Lower leg skin (tissue), 4 donors: ENCODE results near the gene PRMT7. TPM values are rescaled to one million over a fixed set of nuclear protein-coding genes. Genes with fewer than 3 reads are reported as not detected.

Source experiments
- DNase-seq, 2 donors: peaks; one replicate each; pipeline ENCODE4 v3.0.0-alpha.2; 2019; ENCODE audit warnings: low spot score in 2 of 2
- H3K4me3 ChIP-seq: fragments of 200-600 bp; sonication (generic); 2 replicates; pipeline ENCODE4 v1.5.1; 2017; ENCODE audit warnings: mild to moderate bottlenecking, low read depth; ENCODE audit not compliant: poor library complexity, severe bottlenecking
- CTCF ChIP-seq, 3 donors: fragments of 450-650 bp; IDR thresholded peaks; one replicate each; pipeline ENCODE4 v1.5.1; 2016; ENCODE audit warnings: antibody characterized with exemption in 3 of 3, mild to moderate bottlenecking in 3 of 3, moderate library complexity in 2 of 3
- POLR2A ChIP-seq, 2 donors: fragments of 450-650 bp; IDR thresholded peaks; one replicate each; pipeline ENCODE4 v1.6.1; 2016 to 2017; ENCODE audit warnings: antibody characterized with exemption in 2 of 2, mild to moderate bottlenecking in 1 of 2, moderate library complexity in 1 of 2
- WGBS, 2 donors: methylation state at CpG; one replicate each; pipeline ENCODE4 v1.1.5; 2018; 5-methylcytosine and 5-hydroxymethylcytosine counted together
- intact Hi-C: fragments of 100-400 bp; cut with DNase I; formaldehyde crosslinking; loops from one replicate; pipeline ENCODE4 v1.15.0; 2023; ENCODE audit warnings: low total_unique reads
- total RNA-seq, 4 donors: library from RNA; depleted of rRNA; stranded (reverse); fragments of >200 nt; gene quantifications; one replicate each; pipeline ENCODE4 v1.1.0, GENCODE V29; 2016

The PRMT7 gene
- total RNA-seq, 4 donors from 2014 or later = 29.9 to 62.4 (median 45.9) TPM

GRCh38 chr16:68335175-68335574 lies 24.4 kb downstream of the PRMT7 start:
- TF ChIP-seq POLR2A (IDR thresholded peaks at IDR 0.05) (no peak), CTCF (IDR thresholded peaks at IDR 0.05) (no peak)
- intact Hi-C loops = no loop called here
- 83% methylated on average over 5 of the region's 5 CpGs for WGBS, 2 donors
- no peak overlapping the region for H3K4me3 ChIP-seq
- DNase-seq = no peak

- TF ChIP-seq CTCF (IDR thresholded peaks at IDR 0.05) (no peak), POLR2A (IDR thresholded peaks at IDR 0.05) (no peak)
- no peak overlapping the region for H3K4me3 ChIP-seq
- intact Hi-C loops = no loop called here
- DNase-seq = no peak
- WGBS, 2 donors = 93 to 95% methylated on average over 16 of the region's 16 CpGs
Measured at GRCh38 chr16:68338326-68339119, 27.7 kb downstream of the PRMT7 start.

GRCh38 chr16:68339214-68339613 lies 28.4 kb downstream of the PRMT7 start:
- no peak overlapping the region for H3K4me3 ChIP-seq
- TF ChIP-seq CTCF (IDR thresholded peaks at IDR 0.05) (no peak), POLR2A (IDR thresholded peaks at IDR 0.05) (no peak)
- intact Hi-C loops = no loop called here
- 92 to 94% methylated on average over 13 of the region's 13 CpGs for WGBS, 2 donors
- DNase-seq = no peak

GRCh38 chr16:68342620-68343019 lies 31.8 kb downstream of the PRMT7 start:
- intact Hi-C loops = no loop called here
- WGBS, 2 donors = 86 to 93% methylated on average over 7 of the region's 7 CpGs
- TF ChIP-seq POLR2A (IDR thresholded peaks at IDR 0.05) (no peak), CTCF (IDR thresholded peaks at IDR 0.05) (no peak)
- no peak for DNase-seq
- no peak overlapping the region for H3K4me3 ChIP-seq

- intact Hi-C loops = no loop called here
- no peak for DNase-seq
- no peak overlapping the region for H3K4me3 ChIP-seq
- no peak for TF ChIP-seq POLR2A (IDR thresholded peaks at IDR 0.05)
- no peak for TF ChIP-seq CTCF (IDR thresholded peaks at IDR 0.05)
- WGBS, 2 donors = 94 to 95% methylated on average over 7 of the region's 7 CpGs
Measured at GRCh38 chr16:68343137-68343536, 32.3 kb downstream of the PRMT7 start.

GRCh38 chr16:68344252-68344651 lies 33.4 kb downstream of the PRMT7 start:
- intact Hi-C loops = no loop called here
- 78 to 85% methylated on average over 11 of the region's 11 CpGs for WGBS, 2 donors
- no peak for DNase-seq
- no peak for TF ChIP-seq CTCF (IDR thresholded peaks at IDR 0.05)
- TF ChIP-seq POLR2A (IDR thresholded peaks at IDR 0.05) = no peak
- H3K4me3 ChIP-seq = no peak overlapping the region
